B cell (primary cell): Measurements from ENCODE around the gene FKBP1B. TPM values are rescaled to one million over a fixed set of nuclear protein-coding genes. Genes with fewer than 3 reads are reported as not detected.

Experiments
- ATAC-seq: fragments of 200-7000 bp; cut with Tn5 transposase; one replicate; pipeline ENCODE4 v1.10.0; 2021; ENCODE audit warnings: low read depth, mild to moderate bottlenecking, moderate number of reproducible peaks, moderate library complexity
- CTCF ChIA-PET: fragments of 350-600 bp; sonication (Branson Sonifier 250); formaldehyde crosslinking; loops from one replicate; lab custom pipeline; 2021; ENCODE audit warnings: antibody characterized with exemption, inconsistent platforms; lab: Charles Lee
- POLR2A ChIA-PET: fragments of 350-600 bp; sonication (Branson Sonifier 250); formaldehyde crosslinking; loops from one replicate; lab custom pipeline; 2021; ENCODE audit warnings: antibody characterized with exemption; lab: Charles Lee
- DNase-seq: peaks from one replicate; pipeline ENCODE4 v3.0.0; 2013
- H2AFZ ChIP-seq: 2 replicates; pipeline ENCODE4 v1.6.1; 2012; ENCODE audit warnings: mild to moderate bottlenecking, low read depth, low read length; ENCODE audit not compliant: insufficient read depth, poor library complexity, severe bottlenecking
- H3K27ac ChIP-seq, 2 donors: 1 replicate in 1 of 2; 2 replicates in 1 of 2; pipeline ENCODE4 v1.5.1; 2012 to 2013; ENCODE audit warnings: low read length in 2 of 2, mild to moderate bottlenecking in 2 of 2, moderate library complexity in 1 of 2
- H3K27me3 ChIP-seq, 4 experiments: fragments of 200-600 bp in 1 of 4; sonication (generic) in 1 of 4; replicated peaks in 1 of 4; 1 replicate in 2 of 4; 2 replicates in 2 of 4; pipeline versions ENCODE4 v1.6.1 to v1.7.0; 2013 to 2016; ENCODE audit warnings: low read length in 3 of 4, mild to moderate bottlenecking in 2 of 4, mixed read lengths in 1 of 4, moderate library complexity in 1 of 4; ENCODE audit not compliant: insufficient read depth in 4 of 4, control insufficient read depth in 3 of 4; ENCODE audit errors: control extremely low read depth in 1 of 4
- H3K36me3 ChIP-seq, 2 experiments: replicated peaks in 1 of 2; 1 replicate in 1 of 2; 2 replicates in 1 of 2; pipeline versions ENCODE4 v1.6.1 to v1.7.1; 2013; ENCODE audit warnings: low read length in 1 of 2; ENCODE audit not compliant: insufficient read depth in 2 of 2, control insufficient read depth in 1 of 2; ENCODE audit errors: control extremely low read depth in 1 of 2, extremely low read depth in 1 of 2
- H3K4me1 ChIP-seq, 2 donors: fragments of 200-600 bp in 1 of 2; sonication (generic) in 1 of 2; 1 replicate in 1 of 2; 2 replicates in 1 of 2; pipeline versions ENCODE4 v1.5.1 to v1.6.1; 2013 to 2017; ENCODE audit warnings: low read length in 2 of 2; ENCODE audit not compliant: control insufficient read depth in 2 of 2, insufficient read depth in 2 of 2
- H3K4me2 ChIP-seq: replicated peaks from 2 replicates; pipeline ENCODE3; 2012; ENCODE audit warnings: mild to moderate bottlenecking, low read depth, low read length; ENCODE audit not compliant: poor library complexity, severe bottlenecking
- H3K4me3 ChIP-seq, 5 experiments: fragments of 200-600 bp in 1 of 5; sonication (generic) in 1 of 5; 1 replicate in 3 of 5; 2 replicates in 2 of 5; pipeline versions ENCODE4 v1.5.1 to v1.7.0; 2011 to 2016; ENCODE audit warnings: low read length in 4 of 5, mild to moderate bottlenecking in 4 of 5, low read depth in 2 of 5, control low read depth in 1 of 5, moderate library complexity in 1 of 5; ENCODE audit not compliant: insufficient read depth in 1 of 5; ENCODE audit errors: control extremely low read depth in 1 of 5, extremely low read depth in 1 of 5
- H3K79me2 ChIP-seq: fragments of 200-600 bp; sonication (generic); one replicate; pipeline ENCODE4 v1.6.0; 2016; ENCODE audit warnings: low read length; ENCODE audit not compliant: control insufficient read depth, insufficient read depth
- H3K9ac ChIP-seq: fragments of 200-600 bp; sonication (generic); 2 replicates; pipeline ENCODE4 v1.6.1; 2017; ENCODE audit warnings: mild to moderate bottlenecking, low read length, moderate library complexity
- H3K9me3 ChIP-seq, 3 donors: one replicate each; pipeline versions ENCODE4 v1.6.1 to v1.7.1; 2013; ENCODE audit warnings: low read length in 2 of 3; ENCODE audit not compliant: control insufficient read depth in 2 of 3, insufficient read depth in 1 of 3; ENCODE audit errors: control extremely low read depth in 1 of 3
- H4K20me1 ChIP-seq: 2 replicates; pipeline ENCODE4 v1.6.0; 2012; ENCODE audit warnings: mild to moderate bottlenecking, low read length; ENCODE audit not compliant: insufficient read depth, control insufficient read depth, poor library complexity, severe bottlenecking
- H3K27ac Mint-ChIP-seq: one replicate; pipeline ENCODE4 v1.8.0; 2021; ENCODE audit warnings: mixed read lengths
- H3K27me3 Mint-ChIP-seq: one replicate; pipeline ENCODE4 v1.8.0; 2021; ENCODE audit warnings: mixed read lengths
- H3K4me1 Mint-ChIP-seq: one replicate; pipeline ENCODE4 v1.8.0; 2021; ENCODE audit warnings: mixed read lengths
- H3K4me3 Mint-ChIP-seq: one replicate; pipeline ENCODE4 v1.8.0; 2021; ENCODE audit warnings: mixed read lengths
- H3K9me3 Mint-ChIP-seq: one replicate; pipeline ENCODE4 v1.8.0; 2022; ENCODE audit warnings: mixed read lengths; ENCODE audit not compliant: insufficient read depth
- CTCF ChIP-seq: fragments of 200-600 bp; IDR thresholded peaks from one replicate; pipeline ENCODE4 v1.8.0; 2022; ENCODE audit warnings: antibody characterized with exemption, mild to moderate bottlenecking
- EZH2 ChIP-seq: IDR thresholded peaks from 2 replicates; pipeline ENCODE4 v1.6.1; 2012; ENCODE audit warnings: borderline replicate concordance, low read depth, mild to moderate bottlenecking, moderate library complexity, low read length; ENCODE audit not compliant: insufficient read depth, poor library complexity, severe bottlenecking
- WGBS: methylation state at CpG from one replicate; pipeline ENCODE4 v1.1.5; 2013; ENCODE audit warnings: missing lambda C conversion rate; ENCODE audit not compliant: insufficient coverage; 5-methylcytosine and 5-hydroxymethylcytosine counted together
- intact Hi-C: fragments of 100-400 bp; cut with micrococcal nuclease; formaldehyde crosslinking; loops from one replicate; pipeline ENCODE4 v1.10.0; 2022
- polyA plus RNA-seq: library from polyadenylated mRNA; depleted of rRNA; stranded (reverse); fragments of >200 nt; gene quantifications from 2 replicates; pipeline ENCODE4 v1.2.3, GENCODE V29; 2012
- total RNA-seq, 2 donors: library from RNA; stranded (reverse); fragments of 120-200 nt in 1 of 2; gene quantifications; 1 replicate in 1 of 2; 2 replicates in 1 of 2; pipeline versions ENCODE4 v1.2.3 to v1.2.4, GENCODE V29; 2013 to 2022

Gene FKBP1B
- total and polyA plus RNA-seq, 2 donors (not counting 1 experiment from before 2014, with no cell fraction given), result 0.85 to 3.8 TPM

GRCh38 chr2:24082787-24083566, 33.4 kb downstream of the FKBP1B start:
- intact Hi-C loops, result no loop called here
- Histone ChIP-seq H4K20me1 (no peaks in the 10 kb centered on the region), H3K27ac (peak overlapping the region; percentile 58 to 69), H3K27me3 (no peaks in the 10 kb centered on the region), H3K4me3 (peak overlapping the region in 3 of 5 experiments; percentile 68 to 84 (median 75)), H2AFZ (peak overlapping the region; percentile 98), H3K4me2 (peak overlapping the region; percentile 95), H3K36me3 (peaks cover 0 to 13% of the 10 kb centered on the region in 2 experiments), H3K79me2 (peaks cover 9% of the 10 kb centered on the region), H3K4me1 (peaks cover 12 to 20% of the 10 kb centered on the region in 2 donors), H3K9ac (peak overlapping the region; percentile 80), H3K9me3 (no peaks in the 10 kb centered on the region)
- Mint-ChIP-seq H3K27me3 (no peaks in the 10 kb centered on the region), H3K4me3 (peak overlapping the region; percentile 97), H3K4me1 (peaks cover 21% of the 10 kb centered on the region), H3K27ac (peak overlapping the region; percentile 95), H3K9me3 (no peaks in the 10 kb centered on the region)
- CTCF ChIA-PET, result interaction anchor here (0.8 to 7.3 kb wide), 24 partner anchors 10 to 281 kb away, joined by 3 to 154 read pairs (median 6); partner anchors contain the start of genes ATAD2B, FAM228B, UBXN2A and WDCP
- 95% methylated on average over 7 of the region's 8 CpGs for WGBS
- POLR2A ChIA-PET, result interaction anchor here (1.1 to 1.7 kb wide), 2 partner anchors 157 to 259 kb away, joined by 3 to 22 read pairs; partner anchors contain the start of gene ATAD2B
- DNase-seq (no peak), ATAC-seq (no peak)
- TF ChIP-seq CTCF (no peak), EZH2 (no peak)
